Effector CD8-positive, alpha-beta T cell (primary cell): ENCODE data around the gene RBM5.

Source experiments
- DNase-seq: peaks from one replicate; lab custom pipeline; 2025; lab: John Stamatoyannopoulos, UW

The RBM5 gene

DNA sequence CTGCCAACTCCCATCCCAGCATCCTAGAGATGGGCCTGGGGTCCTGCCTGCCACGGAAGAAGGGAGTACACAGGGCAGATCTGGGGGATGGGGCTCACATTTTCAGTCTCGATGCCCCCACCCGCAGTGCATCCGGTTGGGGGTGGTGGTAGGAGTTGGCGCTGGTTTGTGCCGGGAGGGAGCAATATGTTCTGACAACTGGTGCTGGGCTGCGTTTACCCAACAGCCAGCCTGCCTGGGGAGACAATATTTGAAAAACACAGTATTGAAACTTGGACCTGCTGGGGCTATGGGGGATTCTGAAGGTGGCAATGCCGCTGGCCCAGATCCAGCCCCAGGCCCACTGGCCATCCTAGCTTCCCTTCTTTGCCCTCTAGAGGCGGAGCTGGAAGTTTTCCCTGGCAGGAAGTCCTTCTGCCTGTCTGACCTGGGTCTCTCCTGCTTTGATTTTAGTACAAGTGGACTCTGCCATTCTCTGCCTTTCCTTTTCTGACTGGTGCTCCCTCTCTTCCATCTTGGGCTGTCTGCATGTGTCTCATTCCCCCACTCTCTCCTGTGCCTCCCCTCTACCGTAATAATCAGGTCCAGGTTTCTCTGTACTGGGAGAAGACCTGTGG lies 69.9 kb downstream of the RBM5 start:
- DNase-seq = no peak

GRCh38 chr3:50160561-50160983 lies 71.9 kb downstream of the RBM5 start:
- DNase-seq = no peak

DNA sequence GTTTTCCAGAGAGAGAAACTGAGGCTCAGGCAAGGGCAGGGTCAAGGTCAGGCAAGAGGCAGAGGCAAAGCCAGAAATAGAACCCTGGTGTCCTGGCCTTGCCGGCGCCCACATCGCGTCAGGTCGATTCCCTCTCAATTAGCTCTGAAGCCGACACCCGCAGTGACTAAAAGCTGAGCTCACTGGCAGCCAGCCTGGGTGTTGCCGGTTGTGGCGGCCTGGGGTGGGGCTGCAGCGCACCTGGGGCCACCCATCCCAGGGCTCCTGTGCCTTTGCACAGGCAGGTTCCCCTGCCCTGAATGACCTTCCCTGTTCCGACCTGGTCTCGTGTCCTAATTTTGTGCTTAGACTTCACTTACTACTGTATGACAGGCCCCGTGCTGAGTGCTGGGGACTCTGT lies 72.6 kb downstream of the RBM5 start:
- DNase-seq = no peak

GRCh38 chr3:50162034-50162883 lies 73.5 kb downstream of the RBM5 start:
- no peak for DNase-seq

GRCh38 chr3:50163572-50164455 lies 75.1 kb downstream of the RBM5 start:
- no peak for DNase-seq

DNA sequence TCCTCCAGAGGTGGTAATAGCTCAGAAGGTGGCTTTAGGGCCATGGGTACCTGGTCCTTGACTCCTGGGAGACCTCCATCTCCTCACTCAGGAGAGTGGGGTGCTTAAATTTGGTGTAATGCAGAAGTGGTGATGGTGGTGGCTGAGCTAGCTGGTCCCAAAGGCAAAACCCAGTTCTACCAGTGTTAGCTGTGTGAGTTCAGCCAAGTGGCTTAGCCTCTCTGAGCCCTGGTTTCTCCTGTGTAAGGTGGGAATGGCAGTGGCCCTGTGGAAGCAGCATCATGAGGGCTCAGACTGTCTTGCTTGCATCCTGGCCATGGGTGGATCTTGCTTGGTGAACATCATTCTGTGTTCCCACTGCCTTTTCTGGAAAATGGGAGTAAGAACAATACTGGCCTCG lies 75.8 kb downstream of the RBM5 start:
- no peak for DNase-seq

DNA sequence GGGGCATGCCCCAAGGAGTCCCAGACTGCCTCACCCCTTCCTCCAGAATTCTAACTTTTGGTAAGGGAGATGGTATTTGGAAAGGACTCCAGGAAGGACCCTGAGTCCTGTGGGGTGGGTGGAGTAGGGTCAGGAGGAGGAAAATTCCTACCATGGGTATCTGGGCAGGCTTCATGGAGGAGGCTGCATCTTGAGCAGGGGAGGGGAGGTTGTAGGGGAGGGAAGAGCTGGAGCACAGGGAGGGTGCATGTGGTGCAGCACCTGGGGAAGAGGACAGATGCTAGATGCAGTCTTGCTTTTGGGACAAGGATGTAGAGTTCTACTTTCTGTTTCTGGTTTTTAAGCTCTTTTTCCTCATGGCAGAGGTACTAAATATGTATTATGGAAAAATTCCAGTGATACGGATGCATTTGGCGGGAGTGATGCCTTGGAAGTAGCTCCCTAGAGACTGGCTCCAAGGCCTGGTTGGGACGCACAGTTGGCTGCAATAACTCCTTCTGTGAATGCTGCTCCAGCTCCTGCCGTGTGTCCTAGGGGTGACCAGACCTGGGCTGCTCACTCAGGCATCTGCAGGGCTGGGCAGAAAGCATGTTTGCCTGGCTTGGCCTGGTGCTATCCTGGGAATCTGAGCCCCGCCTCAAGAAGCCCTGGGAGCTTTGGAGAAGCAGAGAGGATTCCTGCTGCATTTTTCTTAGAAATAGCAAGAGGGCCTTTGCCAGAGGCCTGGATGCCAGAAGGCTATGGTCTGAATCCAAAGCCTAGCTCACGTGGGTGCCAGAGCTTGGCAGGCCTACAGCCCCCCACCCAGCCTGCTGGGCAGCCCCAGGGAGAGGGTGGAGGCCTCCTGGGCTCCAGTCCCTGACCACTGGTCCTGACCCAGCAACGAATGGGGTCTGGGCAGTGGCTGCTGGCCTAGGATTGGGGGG lies 76.5 kb downstream of the RBM5 start:
- no peak for DNase-seq

GRCh38 chr3:50165910-50166538 lies 77.3 kb downstream of the RBM5 start:
- DNase-seq = no peak

- no peak for DNase-seq
Observed at GRCh38 chr3:50166620-50167019, 77.9 kb downstream of the RBM5 start.

- DNase-seq = no peak
Observed at GRCh38 chr3:50167069-50167840, 78.5 kb downstream of the RBM5 start.

DNA sequence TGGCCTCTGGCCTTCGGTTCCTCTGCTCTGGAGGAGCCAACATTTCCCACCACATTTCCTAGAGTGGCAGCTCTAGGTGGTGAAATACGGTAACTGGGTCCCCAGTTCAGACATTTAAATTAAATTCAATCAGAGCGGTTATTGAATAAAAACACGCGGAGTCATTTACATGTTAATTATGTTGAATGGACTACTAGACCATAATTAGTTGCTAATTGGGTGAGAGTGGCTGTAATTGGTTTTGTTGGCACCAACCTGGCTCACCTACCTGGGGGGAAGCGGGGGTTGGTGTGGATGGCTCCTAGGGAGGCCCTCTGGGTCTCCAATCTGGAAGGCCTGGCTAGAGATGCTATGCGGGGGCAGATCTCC lies 79.1 kb downstream of the RBM5 start:
- no peak for DNase-seq

DNA sequence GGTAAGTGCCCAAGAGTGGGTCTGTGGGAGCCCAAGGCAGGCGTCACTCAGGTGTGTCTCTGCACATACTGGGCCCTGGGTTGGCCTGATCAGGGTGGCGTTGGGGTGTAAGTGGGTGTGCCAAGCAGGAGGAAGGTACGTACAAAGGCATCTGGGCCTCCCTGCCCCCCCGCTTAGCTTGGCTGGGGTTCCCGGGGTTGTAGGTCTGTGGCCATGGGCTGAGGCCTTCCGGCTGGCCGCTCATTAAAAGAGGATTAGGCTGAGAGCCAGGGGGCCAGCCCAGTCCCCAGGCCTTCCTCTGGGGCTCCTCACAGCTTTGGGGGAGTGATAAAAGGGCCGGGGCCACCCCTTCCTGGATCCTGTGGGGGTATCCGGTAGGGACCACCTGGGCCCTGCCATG lies 79.7 kb downstream of the RBM5 start:
- DNase-seq = no peak
